A549 treated with DMSO at 1 μM for 4 hours (cell line): Measurements from ENCODE around the gene HS6ST1. TPM values are rescaled to one million over a fixed set of nuclear protein-coding genes. Genes with fewer than 3 reads are reported as not detected.

Experiments
- total RNA-seq: library from RNA; stranded (reverse); fragments of 200-300 nt; extraction: Qiagen RNA extraction; gene quantifications from 5 replicates; pipeline ENCODE4 v1.2.3, GENCODE V29; 2022; ENCODE audit warnings: low read depth

HS6ST1 gene
- 10.3 to 14.5 TPM (median 13.0 TPM) in 5 replicates for total RNA-seq

GRCh38 chr2:128318776-128319464, at the start of gene HS6ST1:
HS6ST1 (minus strand) TSS chr2:128318868; CDS start chr2:128318563, 305 bp downstream.

Other genes starting within 250 kb of the HS6ST1 start
- 18.6 to 29.1 TPM (median 24.9 TPM) in 5 replicates for gene UGGT1, start 227.7 kb downstream of the HS6ST1 start, total RNA-seq